Heart left ventricle (tissue), 16 donors: Measurements from ENCODE around the gene PATJ. TPM values are rescaled to one million over a fixed set of nuclear protein-coding genes. Genes with fewer than 3 reads are reported as not detected.
"Not testable (repeated sequence)": the region's sequence is repeated elsewhere in the genome, so short reads cannot be mapped to it uniquely, and the experiment has no call there.

Experiments
- ATAC-seq, 4 donors: fragments of 200-7000 bp; cut with Tn5 transposase; one replicate each; pipeline ENCODE4 v1.9.1; 2020 to 2022; ENCODE audit warnings: moderate library complexity in 4 of 4, mild to moderate bottlenecking in 3 of 4, moderate number of reproducible peaks in 1 of 4
- DNase-seq, 5 donors: peaks; one replicate each; pipeline ENCODE4 v3.0.0-alpha.2; 2020
- H3K27ac ChIP-seq, 12 donors: fragments of 200-600 bp; sonication (generic) in 4 of 12; one replicate each; pipeline versions ENCODE4 v1.5.0 to v1.8.0; 2016 to 2022; ENCODE audit warnings: mild to moderate bottlenecking in 2 of 12
- H3K27me3 ChIP-seq, 9 donors: fragments of 200-600 bp; sonication (generic) in 2 of 9; one replicate each; pipeline versions ENCODE4 v1.5.1 to v1.8.0; 2016 to 2022; ENCODE audit warnings: mild to moderate bottlenecking in 3 of 9
- H3K36me3 ChIP-seq, 9 donors: fragments of 200-600 bp; sonication (generic) in 2 of 9; one replicate each; pipeline versions ENCODE4 v1.5.0 to v1.8.0; 2018 to 2022; ENCODE audit warnings: mild to moderate bottlenecking in 2 of 9
- H3K4me1 ChIP-seq, 12 donors: fragments of 200-600 bp; sonication (generic) in 4 of 12; one replicate each; pipeline versions ENCODE4 v1.5.0 to v1.8.0; 2016 to 2022; ENCODE audit warnings: mild to moderate bottlenecking in 3 of 12
- H3K4me3 ChIP-seq, 12 donors: fragments of 200-600 bp; sonication (generic) in 4 of 12; one replicate each; pipeline versions ENCODE4 v1.5.0 to v1.8.0; 2017 to 2022; ENCODE audit warnings: mild to moderate bottlenecking in 9 of 12, moderate library complexity in 4 of 12
- H3K9me3 ChIP-seq, 12 donors: fragments of 200-600 bp; sonication (generic) in 4 of 12; one replicate each; pipeline versions ENCODE4 v1.5.0 to v1.8.0; 2016 to 2022; ENCODE audit warnings: mild to moderate bottlenecking in 1 of 12
- POLR2A ChIP-seq, 2 donors: fragments of 450-650 bp; IDR thresholded peaks; one replicate each; pipeline ENCODE4 v1.6.1; 2017; ENCODE audit warnings: antibody characterized with exemption in 2 of 2, mild to moderate bottlenecking in 2 of 2, moderate library complexity in 2 of 2
- WGBS, 4 donors: extraction: QIAGEN DNeasy Blood & Tissue Kit in 2 of 4; methylation state at CpG; one replicate each; pipeline versions ENCODE4 v1.1.5 to v1.1.7; 2013 to 2018; 5-methylcytosine and 5-hydroxymethylcytosine counted together
- intact Hi-C, 10 donors: fragments of 100-400 bp; cut with DNase I; formaldehyde crosslinking; loops; one replicate each; pipeline versions ENCODE4 v1.11.1 to v1.14.2; 2022
- polyA plus RNA-seq, 2 donors: library from polyadenylated mRNA; stranded (reverse); fragments of 200-250 nt; gene quantifications; one replicate each; pipeline ENCODE4 v1.2.3, GENCODE V29; 2013
- total RNA-seq, 9 donors: library from RNA; depleted of rRNA in 2 of 9; stranded (reverse); fragments of >200 nt in 2 of 9; fragmentation: NEBNext Ultra II Directional in 3 of 9; extraction: Animal tissue kit (Norgen Biotek cat#: 25700) in 3 of 9; gene quantifications; one replicate each; pipeline versions ENCODE4 v1.1.0 to v1.2.4, GENCODE V29; 2016 to 2023
- TF ChIP-seq, protein P1 (sequence below), 12 donors: fragments of 200-600 bp; sonication (generic) in 4 of 12; IDR thresholded peaks; one replicate each; pipeline versions ENCODE4 v1.5.0 to v1.8.0; 2018 to 2022; ENCODE audit warnings: antibody characterized with exemption in 12 of 12, mild to moderate bottlenecking in 5 of 12
- donor health status: ischemic (EF 13 %, LVEDD 7.1; RV severe dilation, severe dysfunction).
- donor health status: healthy with polysubstance abuse.
- donor health status: DM: no; HTN: yes; CAD: no.
- donor health status: DM: no; HTN: no; CAD: no.
- donor health status: ischemic (EF 25% LVEDD 6.9; RV normal size, moderate dysfunction).
- donor health status: ischemic (EF 25% LVEDD 5.7; RV mildly dilated, moderate dysfunction).
- donor health status: healthy.
- donor health status: DM: yes; HTN: yes; CAD: no.
- donor health status: ischemic (EF 35%, LVEDD 5.7; RV mildly dilated, moderate dysfunction).
- donor health status: nonischemic (EF 11% LVEDD 7.7; RV severe dilation, severe dysfunction).
- donor health status: DM: yes; HTN: yes; CAD: no.
- donor health status: PGD.
- donor health status: ischemic (EF 29% LVEDD 5.4; RV normal size, mild dysfunction).
- donor health status: nonischemic (EF 23%, LVEDD 6.1; RV moderate dilation, normal function).

PATJ gene
- total and polyA plus RNA-seq, 11 donors: 6.6 to 190 (median 105) TPM

DNA sequence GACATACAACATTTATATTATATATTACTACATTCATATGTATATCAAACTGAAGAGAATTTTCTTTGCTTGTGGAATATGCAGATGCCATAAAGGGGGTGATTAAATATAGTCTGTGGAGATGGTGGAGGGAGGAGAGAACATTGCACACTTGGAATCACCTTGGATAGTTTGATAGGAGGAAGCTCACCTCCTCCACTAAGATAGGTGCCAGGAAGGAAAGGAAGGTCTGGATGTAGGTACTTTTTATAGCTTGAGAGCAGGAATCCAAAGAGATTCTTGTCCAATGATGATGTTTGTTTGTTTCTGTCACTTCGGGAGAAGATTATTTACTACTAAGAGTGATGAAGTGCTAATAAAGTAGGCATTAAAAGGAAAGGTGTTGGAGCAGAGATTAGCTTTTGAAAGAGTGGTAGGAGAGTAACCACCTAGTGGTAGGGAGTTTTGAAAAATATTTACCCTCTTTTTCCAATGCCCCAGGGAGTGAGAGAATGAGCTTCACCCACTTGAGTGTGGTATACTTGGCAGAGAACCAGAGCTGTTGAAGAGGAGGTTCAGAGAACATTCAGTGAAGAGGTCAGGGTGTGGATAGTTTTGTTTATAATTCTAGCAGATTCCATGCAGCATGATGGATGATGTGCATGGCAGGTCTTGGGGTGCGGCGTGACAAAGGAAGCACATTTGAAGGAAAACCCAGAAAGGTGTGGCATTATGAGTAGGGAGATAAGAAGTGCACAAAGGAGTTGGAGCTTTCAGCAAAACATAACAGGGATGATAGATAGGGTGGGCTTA, 145.0 kb downstream of the PATJ start:
- no peak for TF ChIP-seq POLR2A (IDR thresholded peaks at IDR 0.05)
- TF ChIP-seq, protein P1, sequence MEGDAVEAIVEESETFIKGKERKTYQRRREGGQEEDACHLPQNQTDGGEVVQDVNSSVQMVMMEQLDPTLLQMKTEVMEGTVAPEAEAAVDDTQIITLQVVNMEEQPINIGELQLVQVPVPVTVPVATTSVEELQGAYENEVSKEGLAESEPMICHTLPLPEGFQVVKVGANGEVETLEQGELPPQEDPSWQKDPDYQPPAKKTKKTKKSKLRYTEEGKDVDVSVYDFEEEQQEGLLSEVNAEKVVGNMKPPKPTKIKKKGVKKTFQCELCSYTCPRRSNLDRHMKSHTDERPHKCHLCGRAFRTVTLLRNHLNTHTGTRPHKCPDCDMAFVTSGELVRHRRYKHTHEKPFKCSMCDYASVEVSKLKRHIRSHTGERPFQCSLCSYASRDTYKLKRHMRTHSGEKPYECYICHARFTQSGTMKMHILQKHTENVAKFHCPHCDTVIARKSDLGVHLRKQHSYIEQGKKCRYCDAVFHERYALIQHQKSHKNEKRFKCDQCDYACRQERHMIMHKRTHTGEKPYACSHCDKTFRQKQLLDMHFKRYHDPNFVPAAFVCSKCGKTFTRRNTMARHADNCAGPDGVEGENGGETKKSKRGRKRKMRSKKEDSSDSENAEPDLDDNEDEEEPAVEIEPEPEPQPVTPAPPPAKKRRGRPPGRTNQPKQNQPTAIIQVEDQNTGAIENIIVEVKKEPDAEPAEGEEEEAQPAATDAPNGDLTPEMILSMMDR (IDR thresholded peaks at IDR 0.05): no peak
- intact Hi-C loops: loop anchor here in 1 of 10 donors (2.0 kb wide), 1 partner anchor 182 kb away; no protein-coding TSS in a partner anchor
- no peaks in the 10 kb centered on the region for H3K27me3 ChIP-seq
- no peak overlapping the region for H3K4me3 ChIP-seq
- peaks cover 0 to 22% (median 13%) of the 10 kb centered on the region in 12 donors for H3K4me1 ChIP-seq
- H3K36me3 ChIP-seq: peaks cover 0 to 9% (median 0%) of the 10 kb centered on the region in 9 donors
- H3K9me3 ChIP-seq: no peaks in the 10 kb centered on the region
- DNase-seq: peak in 1 of 5 donors; percentile 11
- H3K27ac ChIP-seq: peak overlapping the region in 10 of 12 donors; percentile 21 to 50 (median 43)
- ATAC-seq: peak; percentile 69 to 87 (median 82)
- 53 to 58% (median 55%) methylated on average over 3 of the region's 3 CpGs for WGBS, 4 donors

DNA sequence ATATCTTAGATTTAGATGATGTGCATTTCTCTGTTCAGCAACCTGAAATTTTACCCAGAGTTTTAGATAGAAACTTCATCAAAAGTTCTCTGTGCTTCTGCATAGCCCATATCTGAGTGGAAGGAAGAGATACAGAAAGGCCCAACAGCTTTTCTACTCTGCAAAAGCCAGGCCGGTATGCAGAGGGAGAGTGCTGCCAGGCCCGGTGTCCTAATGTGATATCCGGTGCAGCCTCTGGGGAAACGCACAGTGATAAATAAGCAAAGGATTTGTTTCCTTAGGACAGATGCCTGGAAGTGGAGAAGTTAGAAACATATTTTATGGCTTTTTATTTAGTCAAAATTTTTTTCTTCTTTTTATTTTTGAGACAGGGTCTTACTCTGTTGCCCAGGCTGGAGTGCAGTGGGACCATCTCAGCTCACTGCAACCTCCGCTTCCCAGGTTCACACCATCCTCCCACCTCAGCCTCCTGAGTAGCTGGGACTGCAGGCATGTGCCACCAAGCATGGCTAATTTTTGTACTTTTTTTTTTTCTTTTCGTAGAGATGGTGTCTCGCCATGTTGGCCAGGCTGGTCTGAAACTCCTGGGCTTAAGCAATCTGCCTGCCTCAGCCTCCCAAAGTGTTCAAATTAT, 145.8 kb downstream of the PATJ start:
- intact Hi-C loops: loop anchor here in 1 of 10 donors (2.0 kb wide), 1 partner anchor 181 kb away; no protein-coding TSS in a partner anchor
- H3K27ac ChIP-seq: peak overlapping the region in 9 of 12 donors; percentile 21 to 49 (median 43)
- peaks cover 0 to 22% (median 13%) of the 10 kb centered on the region in 12 donors for H3K4me1 ChIP-seq
- no peaks in the 10 kb centered on the region for H3K9me3 ChIP-seq
- peak in 4 of 5 donors; percentile 25 to 70 (median 47) for DNase-seq
- no peaks in the 10 kb centered on the region for H3K27me3 ChIP-seq
- TF ChIP-seq, protein P1 (IDR thresholded peaks at IDR 0.05): no peak
- no peak for TF ChIP-seq POLR2A (IDR thresholded peaks at IDR 0.05)
- no peak overlapping the region for H3K4me3 ChIP-seq
- peak; percentile 83 to 91 (median 85) for ATAC-seq
- peaks cover 0 to 9% (median 0%) of the 10 kb centered on the region in 9 donors for H3K36me3 ChIP-seq
- 29 to 48% (median 44%) methylated on average over 7 of the region's 7 CpGs for WGBS, 4 donors

DNA sequence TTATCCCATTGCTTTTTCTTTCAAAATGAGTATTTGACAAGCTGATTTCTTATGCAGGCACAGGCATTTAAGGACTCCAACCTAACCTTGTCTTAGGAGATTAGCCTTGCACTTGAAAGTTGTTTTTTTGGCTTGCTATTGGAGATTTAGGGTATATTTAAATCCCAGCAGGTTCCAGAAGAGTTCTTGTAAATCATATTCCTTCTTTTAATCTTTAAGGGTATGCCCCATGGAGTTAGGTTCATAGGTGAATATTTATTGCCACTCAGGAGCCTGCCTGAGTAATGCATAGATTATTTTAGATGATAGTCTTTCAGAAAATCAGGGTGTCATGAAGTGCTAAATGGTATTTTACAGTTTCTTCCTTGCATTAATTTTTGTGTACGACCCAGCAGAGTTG, 146.5 kb downstream of the PATJ start:
- intact Hi-C loops: no loop called here
- 95 to 100% (median 96%) methylated on average over 1 of the region's 1 CpG for WGBS, 4 donors
- no peak for ATAC-seq
- peaks cover 0 to 22% (median 13%) of the 10 kb centered on the region in 12 donors for H3K4me1 ChIP-seq
- TF ChIP-seq POLR2A (IDR thresholded peaks at IDR 0.05): no peak
- TF ChIP-seq, protein P1 (IDR thresholded peaks at IDR 0.05): no peak
- H3K27me3 ChIP-seq: no peaks in the 10 kb centered on the region
- H3K27ac ChIP-seq: no peak overlapping the region
- H3K4me3 ChIP-seq: no peak overlapping the region
- H3K36me3 ChIP-seq: peaks cover 0 to 9% (median 0%) of the 10 kb centered on the region in 9 donors
- DNase-seq: no peak
- H3K9me3 ChIP-seq: no peaks in the 10 kb centered on the region

DNA sequence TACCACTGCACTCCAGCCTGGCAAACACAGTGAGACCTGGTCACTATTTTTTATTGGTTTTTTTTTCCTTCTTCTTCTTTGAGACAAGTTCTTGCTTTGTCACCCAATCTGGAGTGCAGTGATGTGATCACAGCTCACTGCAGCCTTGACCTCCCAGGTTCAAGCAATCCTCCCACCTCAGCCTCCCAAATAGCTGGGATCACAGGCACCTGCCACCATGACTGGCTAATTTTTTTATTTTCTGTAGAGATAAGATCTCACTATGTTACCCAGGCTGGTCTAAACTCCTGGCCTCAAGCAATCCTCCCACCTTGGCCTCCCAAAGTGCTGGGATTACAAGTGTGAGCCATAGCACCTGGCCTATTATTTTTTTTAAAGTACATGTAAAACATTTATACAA, 148.2 kb downstream of the PATJ start:
- ATAC-seq, H3K9me3 ChIP-seq, H3K27me3 ChIP-seq, H3K36me3 ChIP-seq, DNase-seq, intact Hi-C loops, H3K4me3 ChIP-seq, H3K27ac ChIP-seq: not testable (repeated sequence)
- peaks cover 0 to 22% (median 13%) of the 10 kb centered on the region in 12 donors for H3K4me1 ChIP-seq
